Ascending aorta (tissue), 2 donors: ENCODE data around the gene LTBP1. TPM values are rescaled to one million over a fixed set of nuclear protein-coding genes. Genes with fewer than 3 reads are reported as not detected.
"Not testable (repeated sequence)": the region's sequence is repeated elsewhere in the genome, so short reads cannot be mapped to it uniquely, and the experiment has no call there.

Source experiments
- DNase-seq, 2 donors: peaks; one replicate each; pipeline ENCODE4 v3.0.0-alpha.2; 2019; ENCODE audit warnings: low spot score in 2 of 2
- H3K27ac ChIP-seq, 2 donors: fragments of 200-600 bp; sonication (generic); one replicate each; pipeline ENCODE4 v1.5.1; 2016 to 2017; ENCODE audit warnings: mild to moderate bottlenecking in 1 of 2
- H3K27me3 ChIP-seq: fragments of 200-600 bp; sonication (generic); one replicate; pipeline ENCODE4 v1.5.1; 2017
- H3K36me3 ChIP-seq, 2 donors: fragments of 200-600 bp; sonication (generic); one replicate each; pipeline ENCODE4 v1.5.1; 2016
- H3K4me1 ChIP-seq, 2 donors: fragments of 200-600 bp; sonication (generic); one replicate each; pipeline ENCODE4 v1.5.1; 2016 to 2017; ENCODE audit warnings: mild to moderate bottlenecking in 1 of 2
- H3K4me3 ChIP-seq, 2 donors: fragments of 200-600 bp; sonication (generic); one replicate each; pipeline ENCODE4 v1.5.1; 2016 to 2017; ENCODE audit warnings: mild to moderate bottlenecking in 1 of 2
- H3K9me3 ChIP-seq, 2 donors: fragments of 200-600 bp; sonication (generic); one replicate each; pipeline ENCODE4 v1.5.1; 2016
- CTCF ChIP-seq, 3 experiments: fragments of 200-600 bp in 2 of 3; fragments of 450-650 bp in 1 of 3; sonication (generic) in 2 of 3; IDR thresholded peaks; one replicate each; pipeline ENCODE4 v1.5.1; 2016 to 2019; ENCODE audit warnings: antibody characterized with exemption in 3 of 3, mild to moderate bottlenecking in 1 of 3, moderate library complexity in 1 of 3
- intact Hi-C: fragments of 100-400 bp; cut with DNase I; formaldehyde crosslinking; loops from one replicate; pipeline ENCODE4 v1.15.1; 2023
- total RNA-seq: library from RNA; depleted of rRNA; stranded (reverse); fragments of >200 nt; gene quantifications from one replicate; pipeline ENCODE4 v1.1.0, GENCODE V29; 2016

LTBP1 gene
- total RNA-seq, 1 donor from 2014 or later = 295 TPM

GRCh38 chr2:33167622-33168245 is 221.0 kb downstream of the LTBP1 start:
- DNase-seq = no peak
- intact Hi-C loops = no loop called here
- H3K27ac ChIP-seq = peak overlapping the region; percentile 39 to 72
- H3K4me1 ChIP-seq = peaks cover 22 to 46% of the 10 kb centered on the region in 2 donors
- no peak for TF ChIP-seq CTCF (IDR thresholded peaks at IDR 0.05)
- no peak overlapping the region for H3K4me3 ChIP-seq
- H3K27me3 ChIP-seq = no peaks in the 10 kb centered on the region
- no peaks in the 10 kb centered on the region for H3K9me3 ChIP-seq
- no peaks in the 10 kb centered on the region for H3K36me3 ChIP-seq

- no peaks in the 10 kb centered on the region for H3K27me3 ChIP-seq
- H3K4me3 ChIP-seq = no peak overlapping the region
- no peak for TF ChIP-seq CTCF (IDR thresholded peaks at IDR 0.05)
- H3K4me1 ChIP-seq = peaks cover 22 to 42% of the 10 kb centered on the region in 2 donors
- no peak for DNase-seq
- peak overlapping the region; percentile 39 to 72 for H3K27ac ChIP-seq
- H3K36me3 ChIP-seq = no peaks in the 10 kb centered on the region
- no peaks in the 10 kb centered on the region for H3K9me3 ChIP-seq
- intact Hi-C loops = no loop called here
Observed at GRCh38 chr2:33168425-33168824, 221.7 kb downstream of the LTBP1 start.

GRCh38 chr2:33168922-33169321 is 222.2 kb downstream of the LTBP1 start:
- Histone ChIP-seq H3K27me3 (no peaks in the 10 kb centered on the region), H3K36me3 (no peaks in the 10 kb centered on the region), H3K9me3 (no peaks in the 10 kb centered on the region), H3K4me1 (peaks cover 22 to 42% of the 10 kb centered on the region in 2 donors), H3K4me3 (no peak overlapping the region), H3K27ac (peak overlapping the region; percentile 39 to 72)
- no peak for DNase-seq
- intact Hi-C loops = no loop called here
- no peak for TF ChIP-seq CTCF (IDR thresholded peaks at IDR 0.05)

- intact Hi-C loops, H3K36me3 ChIP-seq, H3K9me3 ChIP-seq, H3K27ac ChIP-seq, DNase-seq, H3K27me3 ChIP-seq, H3K4me3 ChIP-seq: not testable (repeated sequence)
- H3K4me1 ChIP-seq = peaks cover 18 to 34% of the 10 kb centered on the region in 2 donors
Observed at GRCh38 chr2:33170251-33170650, 223.5 kb downstream of the LTBP1 start.

- H3K27ac ChIP-seq = no peak overlapping the region
- no peak for TF ChIP-seq CTCF (IDR thresholded peaks at IDR 0.05)
- no peak overlapping the region for H3K4me3 ChIP-seq
- no peaks in the 10 kb centered on the region for H3K9me3 ChIP-seq
- no peaks in the 10 kb centered on the region for H3K27me3 ChIP-seq
- peaks cover 0 to 2% of the 10 kb centered on the region in 2 donors for H3K4me1 ChIP-seq
- H3K36me3 ChIP-seq = peaks cover 0 to 13% of the 10 kb centered on the region in 2 donors
- intact Hi-C loops = no loop called here
- DNase-seq = no peak
Observed at GRCh38 chr2:33177627-33178026, 230.9 kb downstream of the LTBP1 start.

GRCh38 chr2:33178209-33178608 is 231.5 kb downstream of the LTBP1 start:
- Histone ChIP-seq H3K4me3 (no peak overlapping the region), H3K4me1 (peaks cover 0 to 2% of the 10 kb centered on the region in 2 donors), H3K27ac (peak overlapping the region in 1 of 2 donors; percentile 25), H3K27me3 (no peaks in the 10 kb centered on the region), H3K36me3 (peaks cover 0 to 17% of the 10 kb centered on the region in 2 donors), H3K9me3 (no peaks in the 10 kb centered on the region)
- intact Hi-C loops = no loop called here
- no peak for DNase-seq
- TF ChIP-seq CTCF (IDR thresholded peaks at IDR 0.05) = no peak
